Skeletal muscle tissue (tissue), 4 donors: ENCODE measurements around the gene ZNF627. TPM values are rescaled to one million over a fixed set of nuclear protein-coding genes. Genes with fewer than 3 reads are reported as not detected.

Source experiments
- H3K27ac ChIP-seq: one replicate; pipeline ENCODE4 v1.7.0; 2013; ENCODE audit warnings: mild to moderate bottlenecking, low read depth, low read length, inconsistent platforms
- H3K27me3 ChIP-seq, 3 donors: one replicate each; pipeline ENCODE4 v1.7.0; 2013; ENCODE audit warnings: low read length in 3 of 3; ENCODE audit not compliant: control insufficient read depth in 3 of 3, insufficient read depth in 3 of 3
- H3K36me3 ChIP-seq, 3 donors: one replicate each; pipeline ENCODE4 v1.7.0; 2013; ENCODE audit warnings: low read length in 3 of 3; ENCODE audit not compliant: control insufficient read depth in 3 of 3, insufficient read depth in 3 of 3
- H3K4me1 ChIP-seq, 3 donors: one replicate each; pipeline ENCODE4 v1.7.0; 2013; ENCODE audit warnings: low read length in 3 of 3, mild to moderate bottlenecking in 3 of 3; ENCODE audit not compliant: control insufficient read depth in 3 of 3, insufficient read depth in 3 of 3
- H3K4me3 ChIP-seq, 3 donors: one replicate each; pipeline ENCODE4 v1.7.0; 2013; ENCODE audit warnings: low read length in 3 of 3
- H3K9ac ChIP-seq, 3 donors: one replicate each; pipeline ENCODE4 v1.7.0; 2013; ENCODE audit warnings: low read length in 3 of 3, mild to moderate bottlenecking in 3 of 3, moderate library complexity in 2 of 3, low read depth in 1 of 3
- H3K9me3 ChIP-seq, 3 donors: one replicate each; pipeline ENCODE4 v1.7.0; 2013; ENCODE audit warnings: low read length in 3 of 3; ENCODE audit not compliant: control insufficient read depth in 3 of 3
- total RNA-seq: library from RNA; depleted of rRNA; stranded (reverse); fragments of >200 nt; gene quantifications from one replicate; pipeline ENCODE4 v1.2.3, GENCODE V29; 2014
- donor health status: Osteomylitis.

Gene ZNF627
- total RNA-seq: 30.8 TPM

GRCh38 chr19:11597202-11598102 lies at the start of gene ZNF627:
ZNF627 (plus strand) TSS chr19:11597483; CDS start chr19:11597628, 145 bp downstream.
- H3K9me3 ChIP-seq: no peaks in the 10 kb centered on the region
- H3K9ac ChIP-seq: peak within 1 kb of the TSS; percentile 92 to 98 (median 96)
- peaks cover 0 to 3% (median 0%) of the 10 kb centered on the region in 3 donors for H3K36me3 ChIP-seq
- peak within 1 kb of the TSS; percentile 87 for H3K27ac ChIP-seq
- no peaks in the 10 kb centered on the region for H3K27me3 ChIP-seq
- H3K4me3 ChIP-seq: peak within 1 kb of the TSS; percentile 88 to 98 (median 95)
- peaks cover 0 to 8% (median 3%) of the 10 kb centered on the region in 3 donors for H3K4me1 ChIP-seq

GRCh38 chr19:11547929-11548700 lies 49.2 kb upstream of the ZNF627 start:
- Histone ChIP-seq H3K4me1 (peaks cover 0 to 2% (median 0%) of the 10 kb centered on the region in 3 donors), H3K27me3 (no peaks in the 10 kb centered on the region), H3K9ac (no peak overlapping the region), H3K9me3 (no peaks in the 10 kb centered on the region), H3K4me3 (no peak overlapping the region), H3K36me3 (peaks cover 6 to 8% (median 8%) of the 10 kb centered on the region in 3 donors), H3K27ac (no peak overlapping the region)

GRCh38 chr19:11549386-11549953 lies 47.8 kb upstream of the ZNF627 start:
- Histone ChIP-seq H3K36me3 (peaks cover 19 to 21% (median 21%) of the 10 kb centered on the region in 3 donors), H3K4me3 (no peak overlapping the region), H3K27ac (no peak overlapping the region), H3K4me1 (peaks cover 0 to 2% (median 0%) of the 10 kb centered on the region in 3 donors), H3K9ac (no peak overlapping the region), H3K27me3 (no peaks in the 10 kb centered on the region), H3K9me3 (no peaks in the 10 kb centered on the region)

GRCh38 chr19:11550265-11550664 lies 47.0 kb upstream of the ZNF627 start:
- Histone ChIP-seq H3K9ac (no peak overlapping the region), H3K9me3 (no peaks in the 10 kb centered on the region), H3K4me1 (peaks cover 0 to 2% (median 0%) of the 10 kb centered on the region in 3 donors), H3K27ac (no peak overlapping the region), H3K36me3 (peaks cover 21 to 26% (median 23%) of the 10 kb centered on the region in 3 donors), H3K4me3 (no peak overlapping the region), H3K27me3 (no peaks in the 10 kb centered on the region)

GRCh38 chr19:11551603-11552235 lies 45.6 kb upstream of the ZNF627 start:
- H3K27me3 ChIP-seq: no peaks in the 10 kb centered on the region
- H3K27ac ChIP-seq: peak overlapping the region; percentile 50
- peak overlapping the region in 1 of 3 donors; percentile 40 for H3K9ac ChIP-seq
- H3K4me1 ChIP-seq: peaks cover 0 to 6% (median 2%) of the 10 kb centered on the region in 3 donors
- H3K4me3 ChIP-seq: no peak overlapping the region
- no peaks in the 10 kb centered on the region for H3K9me3 ChIP-seq
- peaks cover 27 to 31% (median 28%) of the 10 kb centered on the region in 3 donors for H3K36me3 ChIP-seq

- H3K9me3 ChIP-seq: no peaks in the 10 kb centered on the region
- no peaks in the 10 kb centered on the region for H3K27me3 ChIP-seq
- H3K9ac ChIP-seq: no peak overlapping the region
- peaks cover 27 to 31% (median 28%) of the 10 kb centered on the region in 3 donors for H3K36me3 ChIP-seq
- peaks cover 5 to 15% (median 5%) of the 10 kb centered on the region in 3 donors for H3K4me1 ChIP-seq
- no peak overlapping the region for H3K27ac ChIP-seq
- no peak overlapping the region for H3K4me3 ChIP-seq
Measured at GRCh38 chr19:11552666-11553372, 44.5 kb upstream of the ZNF627 start.

GRCh38 chr19:11554160-11554559 lies 43.1 kb upstream of the ZNF627 start:
- Histone ChIP-seq H3K9ac (no peak overlapping the region), H3K27me3 (no peaks in the 10 kb centered on the region), H3K4me3 (no peak overlapping the region), H3K4me1 (peaks cover 12 to 25% (median 13%) of the 10 kb centered on the region in 3 donors), H3K9me3 (no peaks in the 10 kb centered on the region), H3K36me3 (peaks cover 27 to 31% (median 28%) of the 10 kb centered on the region in 3 donors), H3K27ac (no peak overlapping the region)

- H3K4me1 ChIP-seq: peaks cover 14 to 28% (median 15%) of the 10 kb centered on the region in 3 donors
- H3K9ac ChIP-seq: peak overlapping the region in 1 of 3 donors; percentile 33
- no peaks in the 10 kb centered on the region for H3K9me3 ChIP-seq
- no peak overlapping the region for H3K27ac ChIP-seq
- H3K27me3 ChIP-seq: no peaks in the 10 kb centered on the region
- peaks cover 27 to 31% (median 28%) of the 10 kb centered on the region in 3 donors for H3K36me3 ChIP-seq
- H3K4me3 ChIP-seq: no peak overlapping the region
Measured at GRCh38 chr19:11555246-11555645, 42.0 kb upstream of the ZNF627 start.
